MG63 (cell line): ENCODE data around the gene MAST4. TPM values are rescaled to one million over a fixed set of nuclear protein-coding genes. Genes with fewer than 3 reads are reported as not detected.
"Not testable (repeated sequence)": the region's sequence is repeated elsewhere in the genome, so short reads cannot be mapped to it uniquely, and the experiment has no call there.

Experiments
- DNase-seq: peaks from one replicate; pipeline ENCODE4 v3.0.0-alpha.2; 2020
- H3K27me3 ChIP-seq: fragments of 250-450 bp; sonication (Bioruptor Pico); 2 replicates; pipeline ENCODE4 v1.5.1; 2020; ENCODE audit warnings: mild to moderate bottlenecking, moderate library complexity
- H3K36me3 ChIP-seq: fragments of 250-450 bp; sonication (Bioruptor Pico); 2 replicates; pipeline ENCODE4 v1.5.1; 2020; ENCODE audit warnings: mild to moderate bottlenecking, moderate library complexity
- H3K4me3 ChIP-seq: fragments of 250-450 bp; sonication (Bioruptor Pico); 2 replicates; pipeline ENCODE4 v1.5.1; 2020; ENCODE audit warnings: mild to moderate bottlenecking, moderate library complexity
- H3K9me3 ChIP-seq: fragments of 250-450 bp; sonication (Bioruptor Pico); 2 replicates; pipeline ENCODE4 v1.5.1; 2020; ENCODE audit warnings: mild to moderate bottlenecking, moderate library complexity
- total RNA-seq: library from RNA; depleted of rRNA; stranded (reverse); fragments of >200 nt; shearing (Covaris generic); gene quantifications from 2 replicates; pipeline ENCODE4 v1.2.3, GENCODE V29; 2014; ENCODE audit warnings: low replicate concordance

MAST4 gene
- total RNA-seq, 1 experiment from 2014 or later: 0.16 TPM

GRCh38 chr5:67124556-67124955, 528.4 kb downstream of the MAST4 start:
- no peak for DNase-seq
- no peaks in the 10 kb centered on the region for H3K9me3 ChIP-seq
- H3K36me3 ChIP-seq: no peaks in the 10 kb centered on the region
- no peaks in the 10 kb centered on the region for H3K27me3 ChIP-seq
- H3K4me3 ChIP-seq: no peak overlapping the region

GRCh38 chr5:67127347-67127895, 531.2 kb downstream of the MAST4 start:
- not testable (repeated sequence) for DNase-seq, H3K27me3 ChIP-seq, H3K36me3 ChIP-seq, H3K4me3 ChIP-seq, H3K9me3 ChIP-seq

GRCh38 chr5:67129768-67130167, 533.6 kb downstream of the MAST4 start:
- Histone ChIP-seq H3K27me3 (no peaks in the 10 kb centered on the region), H3K9me3 (no peaks in the 10 kb centered on the region), H3K36me3 (no peaks in the 10 kb centered on the region), H3K4me3 (no peak overlapping the region)
- no peak for DNase-seq

GRCh38 chr5:67133217-67133616, 537.0 kb downstream of the MAST4 start:
- Histone ChIP-seq H3K4me3 (no peak overlapping the region), H3K9me3 (no peaks in the 10 kb centered on the region), H3K27me3 (no peaks in the 10 kb centered on the region), H3K36me3 (no peaks in the 10 kb centered on the region)
- no peak for DNase-seq

GRCh38 chr5:67133776-67134175, 537.6 kb downstream of the MAST4 start:
- H3K27me3 ChIP-seq: no peaks in the 10 kb centered on the region
- no peaks in the 10 kb centered on the region for H3K36me3 ChIP-seq
- H3K9me3 ChIP-seq: no peaks in the 10 kb centered on the region
- no peak for DNase-seq
- no peak overlapping the region for H3K4me3 ChIP-seq

- H3K36me3 ChIP-seq: no peaks in the 10 kb centered on the region
- no peaks in the 10 kb centered on the region for H3K9me3 ChIP-seq
- no peak overlapping the region for H3K4me3 ChIP-seq
- no peak for DNase-seq
- H3K27me3 ChIP-seq: no peaks in the 10 kb centered on the region
Observed at GRCh38 chr5:67135381-67135984, 539.3 kb downstream of the MAST4 start.

GRCh38 chr5:67139030-67139429, 542.8 kb downstream of the MAST4 start:
- DNase-seq: no peak
- H3K36me3 ChIP-seq: no peaks in the 10 kb centered on the region
- no peaks in the 10 kb centered on the region for H3K27me3 ChIP-seq
- no peak overlapping the region for H3K4me3 ChIP-seq
- H3K9me3 ChIP-seq: no peaks in the 10 kb centered on the region

- no peaks in the 10 kb centered on the region for H3K9me3 ChIP-seq
- no peaks in the 10 kb centered on the region for H3K36me3 ChIP-seq
- DNase-seq: no peak
- H3K4me3 ChIP-seq: no peak overlapping the region
- H3K27me3 ChIP-seq: no peaks in the 10 kb centered on the region
Observed at GRCh38 chr5:67140413-67140812, 544.2 kb downstream of the MAST4 start.

GRCh38 chr5:67141644-67142043, 545.5 kb downstream of the MAST4 start:
- no peak for DNase-seq
- H3K4me3 ChIP-seq: no peak overlapping the region
- no peaks in the 10 kb centered on the region for H3K27me3 ChIP-seq
- H3K9me3 ChIP-seq: no peaks in the 10 kb centered on the region
- H3K36me3 ChIP-seq: no peaks in the 10 kb centered on the region

GRCh38 chr5:67142816-67143215, 546.6 kb downstream of the MAST4 start:
- no peak for DNase-seq
- no peaks in the 10 kb centered on the region for H3K27me3 ChIP-seq
- H3K9me3 ChIP-seq: no peaks in the 10 kb centered on the region
- no peak overlapping the region for H3K4me3 ChIP-seq
- H3K36me3 ChIP-seq: no peaks in the 10 kb centered on the region

GRCh38 chr5:67143549-67143948, 547.4 kb downstream of the MAST4 start:
- no peaks in the 10 kb centered on the region for H3K9me3 ChIP-seq
- no peak overlapping the region for H3K4me3 ChIP-seq
- DNase-seq: no peak
- H3K27me3 ChIP-seq: no peaks in the 10 kb centered on the region
- H3K36me3 ChIP-seq: no peaks in the 10 kb centered on the region

GRCh38 chr5:67144183-67144639, 548.0 kb downstream of the MAST4 start:
- Histone ChIP-seq H3K4me3 (no peak overlapping the region), H3K27me3 (no peaks in the 10 kb centered on the region), H3K36me3 (no peaks in the 10 kb centered on the region), H3K9me3 (no peaks in the 10 kb centered on the region)
- no peak for DNase-seq

GRCh38 chr5:67146574-67146973, 550.4 kb downstream of the MAST4 start:
- DNase-seq: no peak
- H3K36me3 ChIP-seq: no peaks in the 10 kb centered on the region
- no peak overlapping the region for H3K4me3 ChIP-seq
- no peaks in the 10 kb centered on the region for H3K9me3 ChIP-seq
- no peaks in the 10 kb centered on the region for H3K27me3 ChIP-seq

- no peak for DNase-seq
- no peak overlapping the region for H3K4me3 ChIP-seq
- H3K36me3 ChIP-seq: no peaks in the 10 kb centered on the region
Observed at GRCh38 chr5:67146981-67147380, 550.8 kb downstream of the MAST4 start.

GRCh38 chr5:67147760-67148159, 551.6 kb downstream of the MAST4 start:
- no peaks in the 10 kb centered on the region for H3K27me3 ChIP-seq
- no peak overlapping the region for H3K4me3 ChIP-seq
- H3K9me3 ChIP-seq: no peaks in the 10 kb centered on the region
- DNase-seq: peak; percentile 14
- no peaks in the 10 kb centered on the region for H3K36me3 ChIP-seq

More at GRCh38 chr5:67146981-67147380, 550.8 kb downstream of the MAST4 start:
- H3K9me3 ChIP-seq: no peaks in the 10 kb centered on the region
- no peaks in the 10 kb centered on the region for H3K27me3 ChIP-seq

GRCh38 chr5:67149057-67149950, 553.1 kb downstream of the MAST4 start:
- Histone ChIP-seq H3K36me3 (no peaks in the 10 kb centered on the region), H3K4me3 (no peak overlapping the region), H3K27me3 (no peaks in the 10 kb centered on the region), H3K9me3 (no peaks in the 10 kb centered on the region)
- DNase-seq: no peak

- no peaks in the 10 kb centered on the region for H3K36me3 ChIP-seq
- H3K9me3 ChIP-seq: no peaks in the 10 kb centered on the region
- no peak overlapping the region for H3K4me3 ChIP-seq
- no peak for DNase-seq
- H3K27me3 ChIP-seq: no peaks in the 10 kb centered on the region
Observed at GRCh38 chr5:67149951-67150523, 553.8 kb downstream of the MAST4 start.
